B cell (primary cell): Measurements from ENCODE around the gene LRRTM1. TPM values are rescaled to one million over a fixed set of nuclear protein-coding genes. Genes with fewer than 3 reads are reported as not detected.

Experiments used
- ATAC-seq: fragments of 200-7000 bp; cut with Tn5 transposase; one replicate; pipeline ENCODE4 v1.10.0; 2021; ENCODE audit warnings: low read depth, mild to moderate bottlenecking, moderate number of reproducible peaks, moderate library complexity
- CTCF ChIA-PET: fragments of 350-600 bp; sonication (Branson Sonifier 250); formaldehyde crosslinking; loops from one replicate; lab custom pipeline; 2021; ENCODE audit warnings: antibody characterized with exemption, inconsistent platforms; lab: Charles Lee
- POLR2A ChIA-PET: fragments of 350-600 bp; sonication (Branson Sonifier 250); formaldehyde crosslinking; loops from one replicate; lab custom pipeline; 2021; ENCODE audit warnings: antibody characterized with exemption; lab: Charles Lee
- DNase-seq: peaks from one replicate; pipeline ENCODE4 v3.0.0; 2013
- H2AFZ ChIP-seq: 2 replicates; pipeline ENCODE4 v1.6.1; 2012; ENCODE audit warnings: mild to moderate bottlenecking, low read depth, low read length; ENCODE audit not compliant: insufficient read depth, poor library complexity, severe bottlenecking
- H3K27ac ChIP-seq, 2 donors: 1 replicate in 1 of 2; 2 replicates in 1 of 2; pipeline ENCODE4 v1.5.1; 2012 to 2013; ENCODE audit warnings: low read length in 2 of 2, mild to moderate bottlenecking in 2 of 2, moderate library complexity in 1 of 2
- H3K27me3 ChIP-seq, 4 experiments: fragments of 200-600 bp in 1 of 4; sonication (generic) in 1 of 4; replicated peaks in 1 of 4; 1 replicate in 2 of 4; 2 replicates in 2 of 4; pipeline versions ENCODE4 v1.6.1 to v1.7.0; 2013 to 2016; ENCODE audit warnings: low read length in 3 of 4, mild to moderate bottlenecking in 2 of 4, mixed read lengths in 1 of 4, moderate library complexity in 1 of 4; ENCODE audit not compliant: insufficient read depth in 4 of 4, control insufficient read depth in 3 of 4; ENCODE audit errors: control extremely low read depth in 1 of 4
- H3K36me3 ChIP-seq, 2 experiments: replicated peaks in 1 of 2; 1 replicate in 1 of 2; 2 replicates in 1 of 2; pipeline versions ENCODE4 v1.6.1 to v1.7.1; 2013; ENCODE audit warnings: low read length in 1 of 2; ENCODE audit not compliant: insufficient read depth in 2 of 2, control insufficient read depth in 1 of 2; ENCODE audit errors: control extremely low read depth in 1 of 2, extremely low read depth in 1 of 2
- H3K4me1 ChIP-seq, 2 donors: fragments of 200-600 bp in 1 of 2; sonication (generic) in 1 of 2; 1 replicate in 1 of 2; 2 replicates in 1 of 2; pipeline versions ENCODE4 v1.5.1 to v1.6.1; 2013 to 2017; ENCODE audit warnings: low read length in 2 of 2; ENCODE audit not compliant: control insufficient read depth in 2 of 2, insufficient read depth in 2 of 2
- H3K4me2 ChIP-seq: replicated peaks from 2 replicates; pipeline ENCODE3; 2012; ENCODE audit warnings: mild to moderate bottlenecking, low read depth, low read length; ENCODE audit not compliant: poor library complexity, severe bottlenecking
- H3K4me3 ChIP-seq, 5 experiments: fragments of 200-600 bp in 1 of 5; sonication (generic) in 1 of 5; 1 replicate in 3 of 5; 2 replicates in 2 of 5; pipeline versions ENCODE4 v1.5.1 to v1.7.0; 2011 to 2016; ENCODE audit warnings: low read length in 4 of 5, mild to moderate bottlenecking in 4 of 5, low read depth in 2 of 5, control low read depth in 1 of 5, moderate library complexity in 1 of 5; ENCODE audit not compliant: insufficient read depth in 1 of 5; ENCODE audit errors: control extremely low read depth in 1 of 5, extremely low read depth in 1 of 5
- H3K79me2 ChIP-seq: fragments of 200-600 bp; sonication (generic); one replicate; pipeline ENCODE4 v1.6.0; 2016; ENCODE audit warnings: low read length; ENCODE audit not compliant: control insufficient read depth, insufficient read depth
- H3K9ac ChIP-seq: fragments of 200-600 bp; sonication (generic); 2 replicates; pipeline ENCODE4 v1.6.1; 2017; ENCODE audit warnings: mild to moderate bottlenecking, low read length, moderate library complexity
- H3K9me3 ChIP-seq, 3 donors: one replicate each; pipeline versions ENCODE4 v1.6.1 to v1.7.1; 2013; ENCODE audit warnings: low read length in 2 of 3; ENCODE audit not compliant: control insufficient read depth in 2 of 3, insufficient read depth in 1 of 3; ENCODE audit errors: control extremely low read depth in 1 of 3
- H4K20me1 ChIP-seq: 2 replicates; pipeline ENCODE4 v1.6.0; 2012; ENCODE audit warnings: mild to moderate bottlenecking, low read length; ENCODE audit not compliant: insufficient read depth, control insufficient read depth, poor library complexity, severe bottlenecking
- H3K27ac Mint-ChIP-seq: one replicate; pipeline ENCODE4 v1.8.0; 2021; ENCODE audit warnings: mixed read lengths
- H3K27me3 Mint-ChIP-seq: one replicate; pipeline ENCODE4 v1.8.0; 2021; ENCODE audit warnings: mixed read lengths
- H3K4me1 Mint-ChIP-seq: one replicate; pipeline ENCODE4 v1.8.0; 2021; ENCODE audit warnings: mixed read lengths
- H3K4me3 Mint-ChIP-seq: one replicate; pipeline ENCODE4 v1.8.0; 2021; ENCODE audit warnings: mixed read lengths
- H3K9me3 Mint-ChIP-seq: one replicate; pipeline ENCODE4 v1.8.0; 2022; ENCODE audit warnings: mixed read lengths; ENCODE audit not compliant: insufficient read depth
- CTCF ChIP-seq: fragments of 200-600 bp; IDR thresholded peaks from one replicate; pipeline ENCODE4 v1.8.0; 2022; ENCODE audit warnings: antibody characterized with exemption, mild to moderate bottlenecking
- EZH2 ChIP-seq: IDR thresholded peaks from 2 replicates; pipeline ENCODE4 v1.6.1; 2012; ENCODE audit warnings: borderline replicate concordance, low read depth, mild to moderate bottlenecking, moderate library complexity, low read length; ENCODE audit not compliant: insufficient read depth, poor library complexity, severe bottlenecking
- WGBS: methylation state at CpG from one replicate; pipeline ENCODE4 v1.1.5; 2013; ENCODE audit warnings: missing lambda C conversion rate; ENCODE audit not compliant: insufficient coverage; 5-methylcytosine and 5-hydroxymethylcytosine counted together
- intact Hi-C: fragments of 100-400 bp; cut with micrococcal nuclease; formaldehyde crosslinking; loops from one replicate; pipeline ENCODE4 v1.10.0; 2022
- polyA plus RNA-seq: library from polyadenylated mRNA; depleted of rRNA; stranded (reverse); fragments of >200 nt; gene quantifications from 2 replicates; pipeline ENCODE4 v1.2.3, GENCODE V29; 2012
- total RNA-seq, 2 donors: library from RNA; stranded (reverse); fragments of 120-200 nt in 1 of 2; gene quantifications; 1 replicate in 1 of 2; 2 replicates in 1 of 2; pipeline versions ENCODE4 v1.2.3 to v1.2.4, GENCODE V29; 2013 to 2022

The LRRTM1 gene
- total and polyA plus RNA-seq, 2 donors (not counting 1 experiment from before 2014, with no cell fraction given), result not detected

GRCh38 chr2:80299661-80300060 is 4.9 kb downstream of the LRRTM1 start:
- H3K4me3 ChIP-seq, result no peak overlapping the region
- peaks cover 0 to 29% (median 7%) of the 10 kb centered on the region in 4 experiments for H3K27me3 ChIP-seq
- no peak overlapping the region for H3K27ac ChIP-seq
- Mint-ChIP-seq H3K9me3 (no peaks in the 10 kb centered on the region), H3K4me1 (no peaks in the 10 kb centered on the region), H3K4me3 (no peak overlapping the region), H3K27ac (no peak overlapping the region), H3K27me3 (peaks cover 17% of the 10 kb centered on the region)
- H3K4me2 ChIP-seq, result no peak overlapping the region
- no peaks in the 10 kb centered on the region for H3K79me2 ChIP-seq
- no peaks in the 10 kb centered on the region for H3K4me1 ChIP-seq
- no peak for ATAC-seq
- no peak for DNase-seq
- no peak overlapping the region for H3K9ac ChIP-seq
- H2AFZ ChIP-seq, result no peak overlapping the region
- TF ChIP-seq CTCF (no peak), EZH2 (no peak)
- CTCF ChIA-PET, result no interaction called here
- H4K20me1 ChIP-seq, result no peaks in the 10 kb centered on the region
- POLR2A ChIA-PET, result no interaction called here
- intact Hi-C loops, result no loop called here
- peaks cover 0 to 18% (median 0%) of the 10 kb centered on the region in 3 donors for H3K9me3 ChIP-seq
- WGBS, result no CpG with 5 or more reads among the region's 5 CpGs
- H3K36me3 ChIP-seq, result no peaks in the 10 kb centered on the region

GRCh38 chr2:80298954-80299353 is 5.6 kb downstream of the LRRTM1 start:
- H3K9ac ChIP-seq, result no peak overlapping the region
- no peak overlapping the region for H3K4me2 ChIP-seq
- peaks cover 0 to 26% (median 7%) of the 10 kb centered on the region in 4 experiments for H3K27me3 ChIP-seq
- H3K9me3 Mint-ChIP-seq, result no peaks in the 10 kb centered on the region
- H3K4me3 Mint-ChIP-seq, result no peak overlapping the region
- TF ChIP-seq EZH2, result no peak
- TF ChIP-seq CTCF, result no peak
- H2AFZ ChIP-seq, result no peak overlapping the region
- H3K36me3 ChIP-seq, result no peaks in the 10 kb centered on the region
- CTCF ChIA-PET, result no interaction called here
- POLR2A ChIA-PET, result no interaction called here
- H3K4me1 Mint-ChIP-seq, result no peaks in the 10 kb centered on the region
- DNase-seq (no peak), ATAC-seq (no peak)
- H3K27ac ChIP-seq, result no peak overlapping the region
- intact Hi-C loops, result no loop called here
- H3K27ac Mint-ChIP-seq, result no peak overlapping the region
- H3K27me3 Mint-ChIP-seq, result peaks cover 17% of the 10 kb centered on the region
- no peaks in the 10 kb centered on the region for H4K20me1 ChIP-seq
- no peak overlapping the region for H3K4me3 ChIP-seq
- no CpG with 5 or more reads among the region's 3 CpGs for WGBS
- no peaks in the 10 kb centered on the region for H3K4me1 ChIP-seq
- H3K9me3 ChIP-seq, result peaks cover 0 to 15% (median 0%) of the 10 kb centered on the region in 3 donors
- H3K79me2 ChIP-seq, result no peaks in the 10 kb centered on the region
